ENCODE results near the gene RGR.

RGR gene

DNA sequence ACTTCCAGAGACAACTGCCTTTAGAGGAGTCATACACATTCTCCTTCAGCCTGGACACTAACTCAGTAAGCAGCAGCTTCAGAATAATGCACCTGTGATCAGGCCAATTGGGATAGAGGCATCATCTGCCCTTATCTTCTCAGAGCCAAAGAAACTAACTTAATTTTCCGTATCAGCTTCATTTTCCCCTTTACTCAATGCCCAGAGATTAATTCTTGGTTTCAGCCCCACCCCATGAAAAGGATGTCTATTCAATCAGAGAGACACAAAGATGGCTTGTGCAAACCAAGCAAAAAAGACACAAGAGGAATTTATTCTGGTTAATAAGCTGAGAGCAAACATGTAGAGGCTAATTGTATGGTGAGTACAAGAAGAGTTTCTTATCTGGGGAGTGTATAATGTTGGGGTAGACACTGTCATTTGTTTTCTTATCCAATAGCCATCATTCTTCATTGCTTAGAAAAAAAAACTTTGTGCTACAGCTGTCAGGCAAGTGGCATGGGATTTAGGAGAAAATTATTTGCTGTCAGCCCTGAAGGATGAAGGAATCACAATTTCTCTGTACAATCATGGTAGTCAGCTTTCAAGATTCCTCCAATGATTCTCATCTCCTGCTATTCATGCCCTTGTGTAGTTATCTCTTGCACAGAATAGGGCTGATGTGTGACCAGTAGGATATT is 44.8 kb downstream of the RGR start:
- Histone ChIP-seq H3K36me3 (ENCODE audit: control insufficient read depth, insufficient read depth, low read length, severe bottlenecking) (no peaks in the 10 kb centered on the region), H3K4me3 (ENCODE audit: low read length) (no peak overlapping the region), H3K9ac (ENCODE audit: low read length) (no peak overlapping the region), H3K27me3 (replicated peaks; ENCODE audit: control insufficient read depth, insufficient read depth, low read length) (peaks cover 16% of the 10 kb centered on the region), H3K4me1 (ENCODE audit: control insufficient read depth, insufficient read depth, low read length) (no peaks in the 10 kb centered on the region), H3K9me3 (ENCODE audit: control insufficient read depth, low read length) (no peaks in the 10 kb centered on the region)
- DNase-seq (ENCODE audit: low read depth): no peak

DNA sequence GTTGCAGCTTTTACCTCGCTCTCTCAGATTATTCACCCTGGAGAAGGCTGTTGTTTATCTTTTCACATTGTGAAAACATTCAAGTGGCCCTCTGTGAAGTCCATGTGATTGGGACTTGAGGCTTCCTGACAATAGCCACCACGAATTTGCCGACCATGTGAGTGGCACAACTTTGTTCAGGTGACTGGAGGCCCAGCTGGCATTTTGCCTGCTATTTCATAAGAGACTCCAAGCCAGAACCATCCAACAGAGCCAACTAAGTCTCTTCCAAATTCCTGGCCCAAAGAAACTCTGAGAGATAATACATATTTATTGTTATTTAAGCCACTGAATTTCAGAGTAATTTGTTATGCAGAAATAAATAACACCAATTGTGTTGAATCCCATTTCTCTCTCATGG is 45.4 kb downstream of the RGR start:
- Histone ChIP-seq H3K36me3 (ENCODE audit: control insufficient read depth, insufficient read depth, low read length, severe bottlenecking) (no peaks in the 10 kb centered on the region), H3K4me3 (ENCODE audit: low read length) (no peak overlapping the region), H3K9me3 (ENCODE audit: control insufficient read depth, low read length) (no peaks in the 10 kb centered on the region), H3K27me3 (replicated peaks; ENCODE audit: control insufficient read depth, insufficient read depth, low read length) (peaks cover 16% of the 10 kb centered on the region), H3K9ac (ENCODE audit: low read length) (no peak overlapping the region), H3K4me1 (ENCODE audit: control insufficient read depth, insufficient read depth, low read length) (no peaks in the 10 kb centered on the region)
- no peak for DNase-seq (ENCODE audit: low read depth)

DNA sequence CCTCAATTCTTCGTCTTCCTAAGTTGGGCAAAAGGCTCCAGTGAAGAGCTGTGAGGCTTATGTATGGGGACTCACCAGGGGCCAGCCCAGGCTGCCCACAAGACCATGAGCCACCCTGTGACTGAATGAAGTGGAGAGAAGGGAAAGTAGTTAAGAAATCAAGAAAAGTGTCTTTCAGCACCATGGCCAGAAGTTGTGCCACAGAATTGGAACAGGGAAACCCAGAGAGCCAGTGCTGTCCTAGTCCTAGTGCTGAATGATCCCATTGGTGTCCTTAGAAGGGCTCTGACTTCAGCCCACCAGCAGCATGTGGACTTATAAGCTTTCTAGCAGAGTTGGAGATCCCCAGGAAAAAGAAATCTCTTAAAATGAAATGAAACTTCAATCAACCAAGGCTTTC is 46.5 kb downstream of the RGR start:
- DNase-seq (ENCODE audit: low read depth): peak; percentile 75
- no peak overlapping the region for H3K4me3 ChIP-seq (ENCODE audit: low read length)
- no peak overlapping the region for H3K9ac ChIP-seq (ENCODE audit: low read length)
- H3K9me3 ChIP-seq (ENCODE audit: control insufficient read depth, low read length): no peaks in the 10 kb centered on the region
- H3K4me1 ChIP-seq (ENCODE audit: control insufficient read depth, insufficient read depth, low read length): no peaks in the 10 kb centered on the region
- peaks cover 16% of the 10 kb centered on the region for H3K27me3 ChIP-seq (replicated peaks; ENCODE audit: control insufficient read depth, insufficient read depth, low read length)
- no peaks in the 10 kb centered on the region for H3K36me3 ChIP-seq (ENCODE audit: control insufficient read depth, insufficient read depth, low read length, severe bottlenecking)

DNA sequence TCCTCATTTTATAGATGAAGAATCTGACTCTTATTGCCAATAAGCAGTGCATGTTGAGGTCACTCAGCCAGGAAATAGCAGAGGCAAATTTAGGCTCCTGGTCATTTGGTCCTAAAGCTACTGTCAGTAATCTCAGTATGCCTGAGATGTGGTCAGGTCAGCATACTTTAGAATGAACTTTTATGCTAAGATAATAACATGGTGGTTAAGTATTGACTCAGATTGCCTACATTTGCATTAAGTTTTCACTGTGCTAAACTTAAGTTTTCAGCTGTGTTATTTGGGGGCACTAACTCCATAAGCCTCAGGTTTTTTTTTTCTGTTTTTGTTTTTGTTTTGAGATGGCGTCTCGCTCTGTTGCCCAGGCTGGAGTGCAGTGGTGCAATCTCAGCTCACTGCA is 47.6 kb downstream of the RGR start:
- Histone ChIP-seq H3K9me3 (ENCODE audit: control insufficient read depth, low read length) (no peaks in the 10 kb centered on the region), H3K9ac (ENCODE audit: low read length) (no peak overlapping the region), H3K4me1 (ENCODE audit: control insufficient read depth, insufficient read depth, low read length) (no peaks in the 10 kb centered on the region), H3K36me3 (ENCODE audit: control insufficient read depth, insufficient read depth, low read length, severe bottlenecking) (no peaks in the 10 kb centered on the region), H3K4me3 (ENCODE audit: low read length) (no peak overlapping the region), H3K27me3 (replicated peaks; ENCODE audit: control insufficient read depth, insufficient read depth, low read length) (peaks cover 16% of the 10 kb centered on the region)
- no peak for DNase-seq (ENCODE audit: low read depth)

DNA sequence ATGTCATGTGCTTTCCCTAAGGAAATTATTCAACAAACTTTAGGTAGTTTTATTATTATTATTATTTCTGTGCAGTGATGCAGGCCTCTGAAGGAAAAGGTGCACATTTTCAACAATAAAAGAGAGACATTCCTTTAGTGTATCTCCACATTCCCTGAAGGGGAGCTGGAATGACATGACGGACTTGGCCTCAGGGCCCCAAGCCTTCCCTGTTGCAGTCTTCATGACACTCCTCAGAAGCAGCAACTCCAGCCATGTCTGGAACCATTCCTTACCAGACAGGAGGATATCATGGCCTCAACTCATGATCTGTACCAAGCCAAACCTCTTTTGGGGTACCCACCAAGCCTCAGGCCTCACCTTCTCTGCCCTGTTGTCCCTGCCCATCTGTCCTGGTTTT is 48.3 kb downstream of the RGR start:
- Histone ChIP-seq H3K4me1 (ENCODE audit: control insufficient read depth, insufficient read depth, low read length) (no peaks in the 10 kb centered on the region), H3K9me3 (ENCODE audit: control insufficient read depth, low read length) (no peaks in the 10 kb centered on the region), H3K27me3 (replicated peaks; ENCODE audit: control insufficient read depth, insufficient read depth, low read length) (peaks cover 13% of the 10 kb centered on the region), H3K36me3 (ENCODE audit: control insufficient read depth, insufficient read depth, low read length, severe bottlenecking) (no peaks in the 10 kb centered on the region), H3K4me3 (ENCODE audit: low read length) (no peak overlapping the region), H3K9ac (ENCODE audit: low read length) (no peak overlapping the region)
- DNase-seq (ENCODE audit: low read depth): no peak

DNA sequence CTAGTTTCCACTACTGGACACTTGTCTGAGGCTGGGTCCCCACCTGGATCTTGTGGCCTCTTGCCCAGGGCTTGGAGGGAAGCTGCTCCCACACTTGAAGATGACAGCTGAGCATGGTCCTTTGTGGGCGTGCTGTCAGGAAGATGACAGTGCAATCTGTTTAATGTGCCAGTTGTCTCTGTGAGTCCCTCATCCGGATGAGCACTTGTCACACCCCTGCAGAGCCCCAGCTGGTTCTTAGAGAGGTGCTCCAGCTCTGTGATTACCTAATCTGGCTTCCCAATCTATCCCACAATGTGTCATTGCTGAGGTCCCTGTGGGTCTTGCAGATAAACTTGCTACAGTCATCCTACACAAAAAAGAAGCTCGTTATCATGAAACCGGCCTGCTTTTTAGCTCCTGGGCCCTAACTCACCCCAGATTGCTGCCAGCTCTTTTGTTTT is 48.7 kb downstream of the RGR start:
- Histone ChIP-seq H3K36me3 (ENCODE audit: control insufficient read depth, insufficient read depth, low read length, severe bottlenecking) (no peaks in the 10 kb centered on the region), H3K27me3 (replicated peaks; ENCODE audit: control insufficient read depth, insufficient read depth, low read length) (peaks cover 8% of the 10 kb centered on the region), H3K9me3 (ENCODE audit: control insufficient read depth, low read length) (no peaks in the 10 kb centered on the region), H3K9ac (ENCODE audit: low read length) (no peak overlapping the region), H3K4me1 (ENCODE audit: control insufficient read depth, insufficient read depth, low read length) (no peaks in the 10 kb centered on the region), H3K4me3 (ENCODE audit: low read length) (no peak overlapping the region)
- no peak for DNase-seq (ENCODE audit: low read depth)

DNA sequence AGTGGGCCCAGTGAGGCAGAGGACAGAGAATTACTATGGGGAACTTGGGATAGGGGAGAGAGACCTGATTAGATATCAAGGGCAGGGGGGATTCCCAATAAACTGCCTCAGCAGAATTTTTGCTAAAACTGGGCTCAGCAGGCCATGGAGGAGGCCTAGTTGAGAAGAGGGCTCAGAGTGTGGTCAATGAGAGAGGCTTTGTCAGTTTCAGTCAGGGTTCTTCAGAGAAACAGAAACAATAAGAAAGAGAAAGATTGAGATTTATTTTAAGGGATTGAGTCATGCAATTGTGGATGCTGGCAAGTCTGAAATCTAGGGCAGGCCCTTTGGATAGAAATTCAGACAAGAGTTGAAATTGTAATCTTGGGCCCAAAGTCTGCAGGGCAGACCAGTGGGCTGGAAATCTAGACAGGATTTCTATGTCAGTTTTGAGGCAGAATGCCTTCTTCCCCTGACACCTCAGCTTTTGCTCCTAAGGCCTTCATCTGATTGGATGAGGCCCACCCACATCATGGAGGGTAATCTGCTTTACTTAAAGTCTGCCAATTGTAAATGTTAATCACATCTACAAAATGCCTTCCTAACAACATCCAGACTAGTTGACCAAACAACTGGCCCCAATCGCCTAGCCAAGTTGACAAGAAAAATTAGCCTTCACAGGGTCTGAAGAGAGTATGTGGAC is 50.1 kb downstream of the RGR start:
- no peak overlapping the region for H3K4me3 ChIP-seq (ENCODE audit: low read length)
- DNase-seq (ENCODE audit: low read depth): peak; percentile 14
- no peaks in the 10 kb centered on the region for H3K27me3 ChIP-seq (replicated peaks; ENCODE audit: control insufficient read depth, insufficient read depth, low read length)

DNA sequence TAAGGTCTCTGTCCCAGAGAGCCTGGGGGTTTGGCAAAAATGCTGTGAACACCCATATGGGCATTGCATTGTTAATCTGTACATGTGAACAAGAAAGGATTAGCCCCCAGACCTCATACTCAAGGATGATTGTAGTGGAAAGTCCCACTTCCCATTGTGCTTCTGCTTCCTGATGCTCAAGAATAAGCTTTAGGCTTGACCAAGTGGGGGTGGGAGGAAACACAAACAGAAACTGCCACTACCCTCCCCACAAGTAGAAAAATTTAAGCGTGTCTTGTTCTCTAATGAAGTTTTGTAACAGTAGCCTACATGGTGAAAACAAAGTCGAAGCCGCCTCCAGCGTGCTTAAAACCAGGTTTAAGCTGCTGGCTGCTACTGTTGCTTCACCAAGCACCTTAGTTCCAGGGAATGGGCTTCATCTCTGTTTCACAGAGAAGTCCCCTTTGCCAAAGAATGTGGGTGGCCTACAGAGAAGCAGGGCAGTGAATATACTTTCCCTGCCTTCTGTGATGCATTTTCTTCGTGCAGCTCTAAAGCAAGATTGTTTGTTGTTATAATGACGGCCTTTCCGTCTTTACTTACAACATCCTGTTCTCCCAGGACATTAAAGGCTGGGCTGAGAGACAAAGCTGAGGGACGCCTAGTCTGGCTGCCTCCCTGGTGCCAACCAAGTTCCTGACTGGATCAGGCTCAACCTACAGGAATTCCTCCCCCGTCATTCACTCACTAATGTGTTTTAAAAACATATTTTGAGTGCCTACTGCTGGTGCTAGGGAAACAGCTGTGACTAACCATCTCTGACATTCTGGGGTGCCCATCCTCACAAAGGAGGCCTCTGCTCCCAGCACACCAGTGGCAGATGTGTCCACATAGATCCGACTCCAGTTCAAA is 51.5 kb downstream of the RGR start:
- H3K36me3 ChIP-seq (ENCODE audit: control insufficient read depth, insufficient read depth, low read length, severe bottlenecking): no peaks in the 10 kb centered on the region
- no peaks in the 10 kb centered on the region for H3K9me3 ChIP-seq (ENCODE audit: control insufficient read depth, low read length)
- peak; percentile 79 for DNase-seq (ENCODE audit: low read depth)
- H3K4me1 ChIP-seq (ENCODE audit: control insufficient read depth, insufficient read depth, low read length): no peaks in the 10 kb centered on the region
- H3K4me3 ChIP-seq (ENCODE audit: low read length): no peak overlapping the region
- no peak overlapping the region for H3K9ac ChIP-seq (ENCODE audit: low read length)
- no peaks in the 10 kb centered on the region for H3K27me3 ChIP-seq (replicated peaks; ENCODE audit: control insufficient read depth, insufficient read depth, low read length)

More for the DNA sequence above, 50.1 kb downstream of the RGR start:
- Histone ChIP-seq H3K9ac (ENCODE audit: low read length) (no peak overlapping the region), H3K9me3 (ENCODE audit: control insufficient read depth, low read length) (no peaks in the 10 kb centered on the region), H3K36me3 (ENCODE audit: control insufficient read depth, insufficient read depth, low read length, severe bottlenecking) (no peaks in the 10 kb centered on the region), H3K4me1 (ENCODE audit: control insufficient read depth, insufficient read depth, low read length) (no peaks in the 10 kb centered on the region)

DNA sequence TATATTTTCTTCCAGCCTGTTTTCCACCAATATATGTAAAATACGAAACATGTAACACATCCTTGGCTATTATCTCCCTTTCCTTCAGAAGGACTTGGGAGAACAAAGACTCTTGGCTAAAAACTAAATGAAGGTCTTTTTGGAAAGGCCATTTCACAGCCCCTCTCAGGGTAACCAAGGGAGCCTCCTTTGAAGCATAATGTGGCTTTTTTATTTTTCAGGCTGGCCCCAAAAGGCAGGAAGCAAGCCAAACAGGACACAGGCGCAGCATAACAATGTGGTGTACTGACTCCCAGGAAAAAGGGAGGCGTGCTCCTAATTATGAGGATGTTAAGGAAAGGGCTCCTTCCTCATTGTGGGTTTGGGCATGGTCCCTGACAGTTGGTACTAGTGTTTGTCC is 53.2 kb downstream of the RGR start:
- Histone ChIP-seq H3K4me3 (ENCODE audit: low read length) (no peak overlapping the region), H3K9ac (ENCODE audit: low read length) (no peak overlapping the region), H3K9me3 (ENCODE audit: control insufficient read depth, low read length) (no peaks in the 10 kb centered on the region), H3K27me3 (replicated peaks; ENCODE audit: control insufficient read depth, insufficient read depth, low read length) (peaks cover 5% of the 10 kb centered on the region), H3K36me3 (ENCODE audit: control insufficient read depth, insufficient read depth, low read length, severe bottlenecking) (no peaks in the 10 kb centered on the region), H3K4me1 (ENCODE audit: control insufficient read depth, insufficient read depth, low read length) (no peaks in the 10 kb centered on the region)
- DNase-seq (ENCODE audit: low read depth): no peak

DNA sequence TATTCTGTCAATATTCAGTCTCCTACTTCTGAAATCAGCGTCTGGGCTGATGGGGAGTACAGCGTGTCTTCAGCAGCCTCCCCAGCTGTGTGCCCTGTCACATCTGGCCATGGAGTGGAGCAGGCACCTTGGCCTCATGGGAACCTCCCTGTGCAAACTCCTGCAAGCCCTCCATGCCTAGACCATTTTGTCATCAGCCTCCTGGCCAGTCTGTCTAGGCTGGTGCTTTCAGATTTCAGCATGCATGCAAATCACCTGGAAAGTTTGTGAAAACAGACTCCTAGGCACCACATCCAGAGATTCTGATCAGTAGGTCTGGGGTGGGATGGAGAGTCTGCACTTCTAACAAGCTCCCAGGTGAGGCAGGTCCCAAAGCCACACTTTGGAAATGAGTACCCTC is 57.4 kb downstream of the RGR start:
- DNase-seq (ENCODE audit: low read depth): no peak
- H3K4me1 ChIP-seq (ENCODE audit: control insufficient read depth, insufficient read depth, low read length): no peaks in the 10 kb centered on the region
- no peak overlapping the region for H3K4me3 ChIP-seq (ENCODE audit: low read length)
- H3K36me3 ChIP-seq (ENCODE audit: control insufficient read depth, insufficient read depth, low read length, severe bottlenecking): no peaks in the 10 kb centered on the region
- H3K9me3 ChIP-seq (ENCODE audit: control insufficient read depth, low read length): no peaks in the 10 kb centered on the region
- H3K27me3 ChIP-seq (replicated peaks; ENCODE audit: control insufficient read depth, insufficient read depth, low read length): peaks cover 5% of the 10 kb centered on the region
- no peak overlapping the region for H3K9ac ChIP-seq (ENCODE audit: low read length)

DNA sequence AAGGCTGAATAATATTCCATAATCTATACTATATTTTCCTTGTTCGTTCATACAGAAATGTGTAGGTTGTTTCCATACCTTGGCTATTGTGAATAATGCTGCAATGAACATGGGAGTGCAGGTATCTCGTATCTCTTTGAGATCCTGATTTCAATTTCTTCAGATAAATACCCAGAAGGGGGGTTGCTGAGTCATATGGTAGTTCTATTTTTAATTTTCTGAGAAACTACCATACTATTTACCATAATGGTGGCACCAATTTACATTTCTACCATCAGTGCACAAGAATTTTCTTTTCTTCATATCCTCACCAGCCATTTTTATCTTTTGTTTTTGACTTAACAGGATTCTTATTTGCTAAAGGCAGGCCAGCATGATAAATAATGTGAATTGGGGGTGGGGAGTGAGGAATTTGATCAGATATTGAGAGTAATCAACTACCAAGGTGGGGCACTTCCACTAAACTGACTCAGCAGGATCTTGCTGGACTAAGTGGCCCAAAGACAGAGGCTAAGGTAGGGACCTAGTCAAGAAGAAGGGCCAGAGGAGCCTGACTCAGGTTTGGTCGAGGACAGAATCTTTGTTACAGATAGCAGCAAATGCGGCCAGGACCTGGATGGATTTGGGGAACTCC is 62.0 kb downstream of the RGR start:
- no peaks in the 10 kb centered on the region for H3K36me3 ChIP-seq (ENCODE audit: control insufficient read depth, insufficient read depth, low read length, severe bottlenecking)
- no peaks in the 10 kb centered on the region for H3K9me3 ChIP-seq (ENCODE audit: control insufficient read depth, low read length)
- H3K27me3 ChIP-seq (replicated peaks; ENCODE audit: control insufficient read depth, insufficient read depth, low read length): peaks cover 5% of the 10 kb centered on the region
- H3K4me1 ChIP-seq (ENCODE audit: control insufficient read depth, insufficient read depth, low read length): peaks cover 3% of the 10 kb centered on the region
- no peak overlapping the region for H3K4me3 ChIP-seq (ENCODE audit: low read length)
- no peak overlapping the region for H3K9ac ChIP-seq (ENCODE audit: low read length)
- no peak for DNase-seq (ENCODE audit: low read depth)
